SK-N-DZ (cell line): ENCODE measurements around the gene TTC33.
A peak's percentile ranks its signal among the peaks of the same experiment; 100 is the strongest.
"Not testable (repeated sequence)": the region's sequence is repeated elsewhere in the genome, so short reads cannot be mapped to it uniquely, and the experiment has no call there.

Source experiments
- DNase-seq: peaks from one replicate; pipeline ENCODE4 v3.0.0-alpha.2; 2015; ENCODE audit warnings: low spot score

TTC33 gene

DNA sequence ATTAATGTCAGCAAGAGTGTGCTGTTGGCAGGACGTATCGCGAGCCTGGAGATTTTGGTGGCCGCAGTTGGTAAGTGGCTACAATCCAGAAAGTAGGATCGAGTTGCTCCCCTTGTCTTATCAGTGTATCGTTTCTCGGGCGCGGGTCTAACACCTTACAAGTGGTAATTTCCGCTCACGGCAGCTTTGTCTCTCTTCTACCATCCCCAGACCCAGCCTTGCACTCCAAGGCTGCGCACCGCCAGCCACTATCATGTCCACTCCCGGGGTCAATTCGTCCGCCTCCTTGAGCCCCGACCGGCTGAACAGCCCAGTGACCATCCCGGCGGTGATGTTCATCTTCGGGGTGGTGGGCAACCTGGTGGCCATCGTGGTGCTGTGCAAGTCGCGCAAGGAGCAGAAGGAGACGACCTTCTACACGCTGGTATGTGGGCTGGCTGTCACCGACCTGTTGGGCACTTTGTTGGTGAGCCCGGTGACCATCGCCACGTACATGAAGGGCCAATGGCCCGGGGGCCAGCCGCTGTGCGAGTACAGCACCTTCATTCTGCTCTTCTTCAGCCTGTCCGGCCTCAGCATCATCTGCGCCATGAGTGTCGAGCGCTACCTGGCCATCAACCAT, 74.9 kb downstream of the TTC33 start:
- no peak for DNase-seq

DNA sequence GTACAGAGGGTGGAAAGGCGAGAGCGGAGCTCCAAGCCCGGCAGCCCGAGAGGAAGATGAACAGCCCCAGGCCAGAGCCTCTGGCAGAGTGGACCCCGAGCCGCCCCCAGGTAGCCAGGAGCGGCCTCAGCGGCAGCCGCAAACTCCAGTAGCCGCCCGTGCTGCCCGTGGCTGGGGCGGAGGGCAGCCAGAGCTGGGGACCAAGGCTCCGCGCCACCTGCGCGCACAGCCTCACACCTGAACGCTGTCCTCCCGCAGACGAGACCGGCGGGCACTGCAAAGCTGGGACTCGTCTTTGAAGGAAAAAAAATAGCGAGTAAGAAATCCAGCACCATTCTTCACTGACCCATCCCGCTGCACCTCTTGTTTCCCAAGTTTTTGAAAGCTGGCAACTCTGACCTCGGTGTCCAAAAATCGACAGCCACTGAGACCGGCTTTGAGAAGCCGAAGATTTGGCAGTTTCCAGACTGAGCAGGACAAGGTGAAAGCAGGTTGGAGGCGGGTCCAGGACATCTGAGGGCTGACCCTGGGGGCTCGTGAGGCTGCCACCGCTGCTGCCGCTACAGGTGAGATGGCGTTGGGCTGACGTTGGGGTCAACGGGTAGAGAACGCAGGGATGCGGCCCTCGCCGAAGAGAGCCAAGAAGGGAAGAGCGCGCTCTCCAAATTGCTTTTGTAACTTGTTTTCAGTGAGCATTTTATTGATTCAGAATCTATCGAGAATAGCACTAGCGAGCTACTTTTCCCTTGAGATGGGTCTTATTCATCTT, 75.7 kb downstream of the TTC33 start, which contains the start of gene PTGER4:
Gene PTGER4, plus strand, starts transcription at position 3 of the 769 bp plus-strand sequence. CDS start 1,079 bp downstream, outside the sequence.
- no peak for DNase-seq

DNA sequence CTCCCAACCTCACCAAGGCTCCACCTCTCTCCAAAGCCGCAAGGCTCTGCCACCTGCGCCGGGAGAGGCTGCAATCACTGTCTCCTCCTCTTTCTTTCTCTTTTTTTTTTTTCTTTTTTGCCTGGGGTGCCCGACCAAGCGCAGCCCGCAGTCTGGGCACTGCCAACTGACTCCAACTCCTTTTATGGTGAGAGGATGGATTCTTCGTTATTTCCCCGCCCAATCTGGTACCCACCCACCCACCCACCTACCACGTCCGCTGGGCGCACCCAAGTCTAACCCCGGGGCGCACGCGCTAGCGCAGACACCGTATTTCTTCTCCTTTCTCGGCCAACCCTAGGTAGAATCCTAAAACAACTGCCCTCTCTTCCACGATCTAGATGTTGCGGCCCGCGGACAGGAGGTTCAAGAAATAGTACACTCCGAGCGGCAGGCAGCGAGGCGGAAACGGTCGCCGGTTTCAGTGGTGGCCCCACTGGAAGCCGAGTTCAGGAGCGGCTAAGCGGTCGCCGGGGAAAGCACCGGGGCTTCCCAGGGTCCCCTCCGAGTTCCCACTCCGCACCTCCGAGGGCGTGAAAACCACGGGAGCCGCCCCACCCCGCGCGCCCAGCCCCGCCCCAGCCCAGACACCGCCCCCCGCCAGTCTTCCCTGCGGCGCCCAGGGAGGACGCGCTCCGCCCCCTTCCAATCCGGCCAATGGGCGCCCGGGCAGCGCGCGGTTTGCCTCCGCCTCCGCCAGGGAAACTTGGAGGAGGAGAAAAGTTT, 76.4 kb downstream of the TTC33 start:
- peak; percentile 51 for DNase-seq

DNA sequence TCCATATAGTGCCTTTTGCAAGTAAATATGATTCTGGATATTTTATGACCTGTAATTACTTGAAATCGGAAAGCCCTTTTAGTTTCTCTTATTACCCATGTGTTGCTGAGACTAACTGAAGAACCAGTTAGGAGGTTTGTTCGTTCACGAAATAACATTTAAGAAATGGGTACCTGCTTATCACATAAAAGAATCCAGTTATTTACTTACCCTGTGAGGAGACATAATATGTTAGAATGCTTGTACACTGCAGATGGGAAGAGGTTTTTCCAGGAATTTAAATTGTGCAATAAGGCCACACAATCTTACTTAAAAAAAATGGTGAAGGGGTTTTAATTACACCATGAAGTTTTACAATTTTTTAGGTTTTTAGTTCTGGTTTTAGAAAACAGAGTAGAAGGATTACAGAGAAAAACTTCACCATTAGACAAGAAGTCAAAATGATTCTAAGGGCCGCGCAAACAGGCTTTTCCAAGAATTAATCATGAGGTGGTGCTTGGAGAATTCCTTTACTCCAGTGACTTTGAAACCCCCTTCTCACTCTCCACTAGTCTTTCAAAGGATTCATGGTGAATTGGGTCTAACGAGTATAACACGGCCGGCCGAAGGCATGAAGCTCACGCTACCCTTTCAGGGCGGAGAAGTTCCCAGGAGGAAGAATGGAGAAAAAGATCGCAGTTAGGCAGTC, 77.2 kb downstream of the TTC33 start:
- no peak for DNase-seq

DNA sequence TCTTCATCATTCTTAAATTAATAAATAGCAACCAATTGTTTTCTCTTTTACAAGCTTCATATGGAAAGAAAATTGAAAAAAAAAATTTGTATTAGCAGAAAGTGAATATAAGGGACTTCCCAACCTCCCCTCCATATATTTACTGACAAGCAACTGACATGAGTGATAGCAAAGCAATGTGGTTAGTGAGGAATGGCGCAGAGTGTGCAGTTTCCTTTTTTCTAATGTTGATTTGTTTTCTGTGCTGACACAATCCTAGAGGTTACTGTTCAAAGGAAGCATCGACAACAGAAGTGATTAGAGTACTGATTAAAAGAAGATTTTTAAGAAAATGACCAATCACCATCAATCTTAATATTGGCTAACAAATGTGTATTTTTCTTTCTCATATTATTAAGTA, 77.7 kb downstream of the TTC33 start:
- DNase-seq = no peak

DNA sequence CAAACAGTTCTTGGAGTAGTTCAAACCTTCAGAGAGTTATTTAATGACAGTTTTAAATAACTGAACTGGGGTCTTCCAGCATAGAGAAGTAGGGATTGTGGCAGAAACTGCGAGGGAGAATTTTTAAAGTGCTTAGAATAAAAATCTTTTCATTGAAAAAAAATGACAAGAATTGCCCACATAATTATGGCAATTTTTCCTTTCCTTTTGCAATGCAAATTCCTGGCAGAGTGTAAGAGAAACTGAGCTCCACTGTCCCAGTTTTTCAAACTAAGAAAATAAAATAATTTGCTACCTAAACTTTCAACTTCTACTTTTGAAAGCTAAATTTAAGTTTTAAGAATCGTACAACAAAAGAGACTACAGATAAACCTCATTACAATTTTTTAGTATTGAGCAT, 78.3 kb downstream of the TTC33 start:
- DNase-seq = no peak

DNA sequence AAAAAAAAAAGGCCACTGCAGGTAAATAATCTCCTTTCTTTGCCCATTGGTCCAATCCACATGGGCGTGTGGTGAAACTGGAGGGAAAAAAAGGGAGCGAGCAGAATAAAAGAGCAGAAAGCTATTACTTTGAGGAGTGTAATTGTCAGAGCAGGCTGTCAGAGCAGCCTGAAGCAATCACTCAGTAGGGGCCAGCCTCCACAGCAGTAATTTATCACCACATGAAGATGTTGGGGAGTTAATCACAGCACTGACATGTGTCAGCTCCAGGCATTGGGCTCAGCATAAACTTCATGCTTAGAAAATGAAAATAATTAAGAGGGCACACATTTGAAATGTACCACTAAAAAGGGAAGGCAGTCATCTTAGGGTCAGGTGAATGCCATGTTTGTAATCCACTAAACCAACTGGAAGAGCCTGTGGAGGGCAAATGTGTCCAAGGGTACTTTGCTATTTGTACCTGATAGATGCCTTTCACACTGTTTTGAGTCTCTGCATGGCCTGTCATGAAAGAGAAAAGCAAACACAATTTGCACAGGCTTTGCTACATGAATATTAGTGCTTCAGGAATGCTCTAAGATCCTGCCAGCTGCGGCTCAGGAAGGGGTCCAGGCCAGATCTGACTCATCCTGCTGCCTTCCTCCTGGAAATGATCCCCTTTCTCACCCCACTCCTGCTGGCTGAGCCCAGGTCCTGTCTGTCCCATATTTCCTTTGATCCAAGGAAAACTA, 79.0 kb downstream of the TTC33 start:
- no peak for DNase-seq

DNA sequence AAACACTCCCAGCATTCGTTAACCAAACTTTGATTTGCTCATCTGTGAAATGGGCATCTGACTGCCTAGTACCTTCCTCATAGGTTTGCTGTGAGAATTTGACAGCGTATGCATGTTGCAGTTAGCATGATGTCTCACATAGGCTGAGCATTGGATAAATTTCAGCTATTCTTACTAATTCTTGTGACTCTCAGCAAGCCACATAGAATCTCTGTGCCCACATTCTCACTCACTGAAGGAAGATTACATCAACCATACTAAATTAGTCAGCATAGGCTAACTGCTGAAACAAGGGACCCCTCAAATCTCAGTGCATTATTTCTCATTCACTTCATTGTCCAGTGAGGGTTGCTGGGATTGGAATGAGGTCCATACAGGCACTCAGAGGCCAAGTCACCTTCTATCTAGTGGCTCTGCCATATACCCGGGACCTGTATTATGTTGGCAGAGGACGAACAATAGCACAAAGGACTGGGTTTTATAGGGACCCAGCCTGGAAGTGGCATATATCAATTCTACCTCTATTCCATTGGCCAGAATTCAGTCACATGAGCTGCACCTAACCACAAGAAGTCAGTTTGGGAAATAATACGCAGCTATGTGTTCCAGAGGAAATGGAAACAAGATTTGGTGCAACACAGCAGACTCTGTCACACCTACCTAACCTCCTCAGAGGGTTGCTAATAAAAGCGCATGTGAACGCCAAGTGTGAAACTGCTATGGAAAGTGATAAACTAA, 80.2 kb downstream of the TTC33 start:
- no peak for DNase-seq

DNA sequence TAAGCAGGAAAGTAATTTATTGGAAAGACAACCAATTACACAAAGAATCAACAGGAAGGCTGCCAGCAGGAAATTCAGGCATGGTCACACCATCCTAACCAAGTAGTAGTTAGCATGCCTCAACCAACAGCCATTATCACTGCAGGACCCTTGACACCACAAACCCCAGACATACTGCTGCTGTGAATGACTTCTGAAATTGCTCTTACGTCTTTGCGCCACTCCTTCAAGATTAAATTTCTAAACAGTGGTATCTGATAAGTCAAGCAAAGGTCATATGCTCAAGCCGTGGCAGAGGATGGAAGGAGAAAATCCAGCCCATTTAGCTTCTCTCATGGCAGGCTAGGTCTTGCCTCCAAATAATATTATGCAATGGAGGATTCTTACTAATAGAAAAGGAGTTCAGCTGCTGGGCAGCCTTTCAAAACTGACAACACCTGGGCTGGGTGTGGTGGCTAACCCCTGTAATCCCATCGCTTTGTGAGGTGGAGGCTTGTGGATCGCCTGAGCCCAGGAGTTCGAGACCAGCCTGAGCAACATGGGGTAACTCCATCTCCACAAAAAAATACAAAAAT, 81.0 kb downstream of the TTC33 start:
- DNase-seq = no peak

DNA sequence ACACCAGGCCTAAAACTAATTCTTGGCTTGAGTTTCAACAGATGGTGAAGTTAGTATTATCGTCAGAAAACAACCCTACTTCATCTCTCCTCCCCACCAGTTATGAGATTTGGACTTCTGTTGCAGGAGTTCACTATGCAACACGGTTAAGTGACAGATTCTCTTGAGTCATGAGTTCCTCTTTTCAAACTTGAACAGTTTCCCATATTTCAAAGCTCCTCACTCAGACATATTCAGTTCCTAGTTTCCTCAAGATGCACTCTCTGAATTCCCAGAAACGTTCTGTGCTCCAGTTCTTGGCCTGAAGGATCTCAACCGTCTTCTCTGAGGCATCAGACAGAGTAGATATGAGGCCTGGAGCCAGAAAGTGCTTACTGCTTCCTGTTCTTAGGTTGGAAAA, 83.3 kb downstream of the TTC33 start:
- DNase-seq = no peak

DNA sequence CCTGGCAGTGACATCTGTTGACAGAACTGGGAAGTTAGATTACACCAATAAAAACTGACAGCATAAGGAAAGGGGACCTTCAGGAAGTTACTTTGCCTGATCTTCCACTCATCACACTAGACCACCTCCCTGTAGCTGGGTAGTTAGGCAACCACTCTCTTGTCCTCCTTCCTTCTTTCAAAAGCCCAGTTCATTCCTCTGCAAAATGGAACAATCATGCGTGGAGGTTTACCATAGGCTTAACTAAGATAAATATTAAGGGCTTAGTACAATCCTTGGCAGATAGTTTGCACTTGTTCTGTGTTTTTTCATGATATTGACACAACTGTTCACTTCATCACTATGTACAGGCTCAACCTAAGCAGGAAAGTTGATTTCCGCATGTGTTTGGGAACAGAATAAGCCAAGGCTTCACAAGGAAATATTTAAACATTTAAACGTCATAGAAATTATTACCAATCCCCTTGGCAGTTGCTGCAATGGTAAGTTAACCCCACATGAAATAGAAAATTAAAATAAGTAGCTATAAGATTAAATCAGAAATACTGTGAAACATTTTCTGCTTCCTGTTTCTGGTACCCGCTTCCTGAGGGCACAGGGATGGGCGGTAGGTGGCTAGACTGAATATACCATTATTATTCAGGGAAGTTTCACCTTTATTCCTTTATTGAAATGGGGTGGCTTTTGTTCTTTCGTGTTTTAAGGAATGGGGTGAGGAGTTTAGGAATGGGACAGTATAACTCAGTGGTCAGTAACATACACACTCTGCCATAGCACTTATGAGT, 86.0 kb downstream of the TTC33 start:
- no peak for DNase-seq

DNA sequence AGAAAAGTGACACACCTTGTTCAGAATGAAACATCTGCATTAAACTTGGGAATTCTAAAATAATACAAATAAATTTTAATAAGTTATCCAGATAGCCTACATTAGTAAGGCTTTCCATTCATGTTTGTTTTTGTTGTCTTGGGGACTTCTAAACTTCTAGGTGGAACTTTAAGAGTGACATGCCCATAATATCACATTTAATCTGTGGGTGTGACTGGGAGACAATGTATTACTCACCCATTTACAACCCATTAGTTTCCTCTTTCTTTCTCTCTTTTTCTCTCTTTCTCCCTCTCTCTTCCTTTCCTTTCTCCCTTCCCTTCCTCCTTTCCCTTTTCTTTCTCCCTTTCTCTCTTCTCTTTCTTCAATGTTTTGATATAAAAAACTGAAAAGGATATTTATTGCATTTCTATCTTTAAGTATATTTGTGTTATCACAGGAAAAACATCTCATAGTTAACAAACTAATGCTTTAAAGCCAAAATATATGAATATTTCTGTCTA, 88.5 kb downstream of the TTC33 start:
- DNase-seq = no peak

DNA sequence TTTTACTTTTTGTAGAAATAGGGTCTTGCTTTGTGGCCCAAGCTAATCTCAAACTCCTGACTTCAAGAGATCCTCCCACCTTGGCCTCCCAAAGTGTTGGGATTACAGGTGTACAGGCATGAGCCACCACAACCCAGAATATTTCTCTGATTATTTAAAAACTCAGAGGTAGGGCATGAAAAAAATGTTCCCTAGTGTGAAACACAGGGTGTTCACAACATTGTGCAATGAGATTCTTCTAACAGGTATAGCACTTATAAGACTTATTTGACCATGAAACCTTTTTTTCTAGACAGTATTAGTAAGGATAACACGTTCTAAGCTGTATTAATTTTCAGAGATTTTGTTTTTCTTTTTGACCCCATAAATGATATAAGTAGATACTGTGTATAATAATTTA, 89.1 kb downstream of the TTC33 start:
- no peak for DNase-seq

DNA sequence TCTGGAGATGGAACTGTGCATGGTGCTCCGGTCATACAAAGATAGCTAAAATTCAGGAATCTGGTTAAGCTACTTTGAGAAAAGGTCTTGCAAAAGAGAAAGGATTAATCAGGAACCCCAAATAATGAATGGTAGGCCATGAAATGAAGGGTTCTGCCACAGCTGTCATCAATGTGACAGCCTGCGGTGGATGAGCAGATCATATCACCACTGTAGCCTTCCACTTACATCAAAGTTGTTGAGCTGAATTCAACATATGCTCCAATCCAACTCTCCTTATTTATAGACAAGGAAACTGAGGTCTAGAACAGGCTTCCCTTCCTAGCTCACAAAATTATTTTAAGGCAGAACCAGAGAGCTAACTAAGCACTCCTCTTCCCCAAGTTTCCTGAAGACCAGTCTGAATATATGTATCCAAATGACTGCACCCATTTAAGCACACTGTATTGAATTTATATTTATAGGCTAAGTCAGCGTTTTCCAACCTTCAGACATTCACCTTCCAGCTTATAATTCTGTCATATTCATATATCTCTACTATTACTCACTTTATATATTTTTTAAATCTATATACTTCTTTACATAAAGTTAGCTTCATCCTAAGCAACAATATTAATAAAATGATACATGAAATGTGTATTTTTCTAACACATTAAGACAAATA, 90.0 kb downstream of the TTC33 start:
- no peak for DNase-seq

DNA sequence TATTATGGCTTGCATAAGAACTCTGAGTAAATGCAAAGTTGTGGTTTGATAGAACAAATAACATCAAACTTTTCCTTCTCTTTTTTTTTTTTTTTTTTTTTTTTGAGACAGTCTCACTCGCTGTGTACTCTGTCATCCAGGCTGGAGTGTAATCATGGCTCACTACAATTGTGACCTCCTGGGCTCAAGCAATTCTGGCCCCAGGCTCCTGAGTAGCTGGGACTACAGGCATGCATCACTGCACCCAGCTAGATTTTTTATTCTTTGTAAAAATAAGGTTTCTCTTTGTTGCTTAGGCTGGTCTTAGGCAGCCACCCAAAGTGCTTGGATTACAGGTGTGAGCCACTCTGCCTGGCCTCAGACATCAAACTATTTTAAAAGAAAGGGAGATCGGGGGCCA, 95.0 kb downstream of the TTC33 start:
- DNase-seq = no peak

DNA sequence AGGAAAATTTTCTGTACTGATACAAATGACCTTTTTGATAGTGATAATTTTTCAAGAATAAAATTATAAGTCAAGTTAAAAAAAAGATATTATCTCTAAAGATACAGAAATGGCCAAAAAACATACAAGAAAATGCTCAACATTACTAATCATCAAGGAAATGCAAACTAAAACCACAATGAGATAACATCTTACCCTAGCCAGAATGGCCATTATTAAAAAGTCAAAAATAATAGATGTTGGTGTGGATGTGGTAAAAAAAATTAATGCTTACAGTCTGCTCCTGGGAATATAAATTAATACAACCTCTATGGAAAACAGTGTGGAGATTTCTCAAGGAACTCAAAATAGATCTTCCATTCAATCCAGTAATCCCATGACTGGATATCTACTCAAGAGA, 99.0 kb downstream of the TTC33 start:
- DNase-seq = no peak

DNA sequence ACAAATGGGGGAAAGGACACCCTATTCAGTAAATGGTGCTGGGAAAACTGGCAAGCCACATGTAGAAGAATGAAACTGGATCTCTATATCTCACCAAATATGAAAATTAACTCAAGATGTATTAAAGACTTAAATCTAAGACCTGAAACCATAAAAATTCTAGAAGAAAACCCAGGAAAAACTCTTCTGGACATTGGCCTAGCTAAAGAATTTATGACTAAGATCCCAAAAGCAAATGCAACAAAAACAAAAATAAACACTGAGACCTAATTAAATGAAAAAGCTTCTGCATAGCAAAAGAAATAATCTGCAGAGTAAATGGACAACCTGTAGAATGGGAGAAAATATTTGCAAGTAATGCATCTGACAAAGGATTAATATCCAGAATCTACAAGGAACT, 99.7 kb downstream of the TTC33 start:
- not testable (repeated sequence) for DNase-seq

DNA sequence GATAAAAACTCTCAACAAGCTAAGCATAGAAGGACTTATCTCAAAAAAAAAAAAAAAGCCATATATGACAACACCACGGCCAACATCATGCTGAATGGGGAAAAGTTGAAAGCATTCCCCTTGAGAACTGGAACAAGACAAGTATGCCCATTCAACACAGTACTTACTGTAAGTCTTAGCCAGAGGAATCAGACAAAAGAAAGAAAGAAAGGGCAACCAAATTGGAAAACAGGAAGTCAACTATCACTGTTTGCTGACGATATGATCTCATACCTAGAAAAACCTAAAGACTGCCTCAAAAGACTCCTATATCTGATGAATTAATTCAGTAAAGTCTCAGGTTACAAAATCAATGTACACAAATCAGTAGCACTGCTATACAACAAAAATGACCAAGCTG, 100.6 kb downstream of the TTC33 start:
- DNase-seq = no peak
